GM21528 (cell line): ENCODE data around the gene GPR158.

Source experiments
- ATAC-seq: cut with Tn5 transposase; IDR thresholded peaks from one replicate; pipeline ENCODE4 v1.9.1; 2021; ENCODE audit warnings: mild to moderate bottlenecking, moderate library complexity; ENCODE audit not compliant: unreplicated experiment, low FRiP score

The GPR158 gene

DNA sequence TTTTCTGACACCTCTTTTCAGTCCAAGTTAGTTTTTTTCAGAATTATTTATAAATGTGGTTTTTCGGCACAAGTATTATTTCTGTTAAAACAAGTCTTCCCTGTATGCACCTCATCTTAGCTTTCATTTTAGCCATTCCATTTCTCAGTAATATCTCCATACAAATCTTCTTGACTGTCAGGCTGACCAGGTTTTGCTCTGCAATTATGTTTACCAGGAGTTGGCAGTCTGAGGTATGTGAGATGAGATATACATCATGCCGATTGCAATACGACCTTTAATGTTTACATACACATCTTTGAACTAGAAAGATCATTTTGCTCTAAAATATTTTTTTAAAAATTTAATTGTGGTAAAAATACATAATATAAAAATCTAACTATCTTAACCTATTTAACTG is 209.8 kb downstream of the GPR158 start:
- no peak for ATAC-seq

DNA sequence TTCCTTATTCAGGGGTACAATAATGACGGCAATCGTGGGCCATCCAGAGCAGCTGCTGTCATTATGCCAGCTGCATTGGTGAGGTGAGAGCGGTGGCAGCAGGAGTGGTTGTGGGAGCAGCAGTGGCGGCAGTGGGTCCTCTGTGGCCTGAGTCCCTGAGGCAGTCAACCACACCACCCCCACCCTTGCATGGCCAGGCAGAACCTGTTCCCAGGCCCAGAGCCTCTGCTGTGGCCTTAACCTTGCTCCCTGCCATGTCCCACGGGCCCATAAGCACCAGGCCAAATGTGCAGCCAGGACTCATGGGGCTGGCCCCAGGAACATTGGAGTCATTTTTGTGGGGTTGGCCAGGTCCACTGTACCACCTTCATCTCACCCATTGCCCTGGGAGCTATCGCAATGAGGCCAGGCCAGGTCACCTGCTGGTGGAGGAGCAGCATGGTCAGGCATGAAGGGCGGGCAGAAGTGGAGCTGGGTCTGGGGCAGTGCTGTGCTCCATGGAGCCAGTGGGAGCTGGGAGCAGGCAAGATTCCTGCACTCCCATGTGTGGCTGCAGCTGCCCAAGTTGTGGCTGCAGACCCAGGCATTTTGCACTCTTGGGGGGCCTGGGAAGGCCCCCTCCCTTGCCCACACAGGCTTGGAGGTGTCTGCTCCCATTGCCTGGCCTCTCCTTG is 213.5 kb downstream of the GPR158 start:
- no peak for ATAC-seq

DNA sequence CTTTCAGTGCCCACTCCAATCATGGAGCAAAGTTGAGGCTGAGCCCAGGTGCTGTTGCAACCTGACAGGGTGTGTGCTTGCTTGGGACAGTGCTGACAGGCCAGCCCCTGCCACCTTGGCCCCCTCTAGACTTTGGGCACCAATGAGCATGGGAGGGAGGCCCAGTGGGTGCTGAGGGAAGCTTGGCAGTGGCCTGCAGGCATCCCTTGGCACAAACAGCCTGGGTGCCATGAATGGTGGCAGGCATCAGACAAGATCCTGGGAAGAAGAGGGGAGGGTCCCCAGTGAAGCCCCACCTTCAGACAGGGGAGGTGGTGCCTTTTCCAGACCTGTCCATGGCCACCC is 214.0 kb downstream of the GPR158 start:
- ATAC-seq = no peak

DNA sequence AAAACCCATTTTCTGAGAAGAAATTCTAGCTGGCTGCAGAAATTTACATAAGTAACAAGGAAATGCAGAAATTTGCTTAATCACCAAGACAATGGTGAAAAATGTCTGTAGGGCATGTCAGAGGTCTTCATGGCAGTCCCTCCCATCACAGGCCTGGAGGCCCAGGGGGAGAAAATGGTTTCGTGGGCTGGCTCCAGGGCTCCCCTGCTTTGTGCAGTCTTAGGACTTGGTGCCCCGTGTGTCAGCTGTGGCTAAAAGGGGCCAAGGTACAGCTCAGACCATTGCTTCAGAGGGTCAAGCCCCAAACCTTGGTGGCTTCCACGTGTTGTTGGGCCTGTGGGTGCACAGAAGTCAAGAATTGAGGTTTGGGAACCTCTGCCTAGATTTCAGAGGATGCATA is 215.9 kb downstream of the GPR158 start:
- ATAC-seq = no peak

DNA sequence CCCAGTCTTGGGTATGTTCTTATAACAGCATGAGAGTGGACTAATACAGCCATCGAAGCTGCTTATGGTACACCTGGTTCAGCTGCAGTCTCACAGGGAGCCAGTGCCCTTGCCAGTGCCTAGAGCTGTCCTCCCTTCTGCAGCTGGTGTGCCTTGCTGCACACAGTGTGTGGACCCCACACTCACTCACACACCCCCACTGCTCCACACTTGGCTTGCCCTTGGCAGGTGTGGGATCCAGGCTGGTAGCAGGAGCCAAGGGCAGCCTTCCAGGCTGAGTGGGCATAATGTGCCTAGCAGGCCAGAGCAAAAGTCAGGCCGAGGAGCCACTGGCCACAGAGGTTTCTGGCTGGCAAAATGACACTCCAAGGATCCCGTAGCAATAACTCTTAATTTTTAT is 217.3 kb downstream of the GPR158 start:
- no peak for ATAC-seq

DNA sequence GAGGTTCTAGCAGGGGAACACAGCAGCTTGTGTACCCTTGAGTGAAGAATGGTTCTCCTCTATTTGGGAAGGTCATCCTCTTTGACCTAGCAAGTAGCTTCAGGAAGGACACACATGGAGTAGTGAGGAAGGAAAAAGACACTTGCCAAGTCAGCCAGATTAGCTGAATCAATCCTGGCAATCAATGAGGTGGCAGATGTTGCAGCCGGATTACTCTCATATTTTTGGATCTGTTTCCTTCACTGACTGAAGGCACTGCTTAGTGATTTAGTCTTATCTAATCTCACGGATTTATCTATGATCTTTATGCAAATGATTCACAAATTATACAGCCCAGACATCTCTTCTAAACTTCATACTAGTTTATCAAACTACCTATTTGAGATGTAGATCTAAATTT is 218.8 kb downstream of the GPR158 start:
- no peak for ATAC-seq

DNA sequence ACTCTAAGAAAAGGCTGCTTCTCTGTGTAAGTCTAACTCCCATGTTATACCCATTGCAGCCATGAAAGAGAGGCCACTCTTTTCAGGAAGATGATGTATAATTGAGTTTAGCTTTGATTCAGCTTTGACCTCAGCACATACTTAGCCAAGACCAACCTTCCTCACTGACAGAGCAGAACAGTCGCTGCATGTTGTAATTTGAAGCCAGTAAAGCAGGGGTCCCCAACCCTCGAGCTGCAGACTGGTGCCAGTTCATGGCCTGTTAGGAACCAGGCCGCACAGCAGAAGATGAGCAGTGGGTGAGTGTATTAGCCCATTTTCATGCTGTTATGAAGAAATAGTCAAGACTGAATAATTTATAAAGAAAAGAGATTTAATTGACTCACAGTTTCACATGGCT is 223.9 kb downstream of the GPR158 start:
- no peak for ATAC-seq

DNA sequence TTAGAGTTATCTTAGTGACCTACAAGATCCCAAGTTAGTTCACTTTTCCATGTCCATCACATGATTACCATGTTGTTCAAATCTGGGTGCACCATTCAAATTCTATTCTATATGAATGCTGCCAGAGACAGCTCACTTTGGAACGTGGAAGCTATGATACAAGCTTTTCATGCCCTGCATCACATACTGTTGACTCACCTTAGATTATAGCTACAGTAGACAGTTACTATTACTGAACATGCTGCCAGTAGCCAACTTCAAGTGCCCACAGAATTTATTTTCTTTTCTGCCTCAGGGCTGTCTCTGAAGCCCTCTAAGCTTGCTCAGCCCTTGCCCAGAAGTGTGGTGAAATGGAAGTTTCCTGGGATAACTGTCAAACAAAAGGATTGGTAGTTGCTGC is 231.1 kb downstream of the GPR158 start:
- ATAC-seq = no peak

DNA sequence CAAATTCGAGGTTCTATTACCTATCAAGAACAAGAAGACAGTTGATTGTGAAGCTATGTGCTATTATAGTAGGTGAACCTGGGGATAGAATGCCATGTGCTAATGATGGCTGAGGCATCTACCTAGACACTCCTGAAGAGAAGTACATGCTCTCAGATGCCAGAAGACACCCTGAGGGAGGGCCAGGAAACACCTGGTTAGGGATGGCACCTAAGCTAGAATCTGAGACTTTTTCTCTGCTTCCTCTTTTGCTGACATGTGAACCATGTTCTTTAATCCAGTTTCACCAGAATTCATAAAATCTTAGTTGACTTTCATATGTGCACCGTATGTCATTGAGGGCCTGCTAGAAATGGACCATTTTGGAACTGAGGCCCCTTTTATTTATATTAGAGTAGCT is 242.8 kb downstream of the GPR158 start:
- no peak for ATAC-seq

DNA sequence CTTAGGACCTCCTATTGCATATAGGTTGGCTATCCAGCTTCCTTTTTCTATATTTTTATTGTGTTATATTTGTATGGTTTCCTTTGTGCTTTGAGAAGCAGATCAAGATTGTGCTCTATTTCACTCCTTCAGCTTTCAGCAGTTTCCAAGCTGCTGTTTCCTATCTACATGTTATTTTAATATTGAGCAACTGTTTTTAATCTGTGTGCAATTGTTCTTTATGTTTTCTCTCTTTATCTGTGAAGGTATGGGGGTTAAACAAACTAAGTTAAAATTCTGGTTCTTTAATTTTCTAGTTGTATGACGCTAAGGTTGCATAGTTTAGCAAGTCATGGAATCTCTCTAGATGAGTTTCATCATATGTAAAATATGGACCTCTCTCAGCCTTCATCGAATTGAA is 251.0 kb downstream of the GPR158 start:
- no peak for ATAC-seq

DNA sequence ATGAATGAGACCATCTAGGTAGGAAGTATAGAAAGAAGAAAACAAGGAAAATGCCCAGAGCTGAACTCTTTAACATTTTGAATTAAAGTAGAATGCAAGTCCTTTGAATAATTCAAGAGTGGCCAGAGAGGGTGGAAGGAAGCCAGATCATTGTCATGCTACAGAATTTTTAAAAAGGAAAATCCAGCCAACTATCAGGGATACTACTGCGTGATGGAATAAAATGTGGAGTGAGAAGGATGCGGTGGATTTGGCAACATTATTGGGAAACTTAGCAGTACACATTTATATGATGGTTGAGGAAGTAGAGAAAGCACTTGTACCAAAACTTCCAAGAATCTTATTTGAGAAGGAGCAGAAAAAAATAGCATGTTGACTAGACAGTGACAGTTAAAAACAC is 261.6 kb downstream of the GPR158 start:
- ATAC-seq = no peak

DNA sequence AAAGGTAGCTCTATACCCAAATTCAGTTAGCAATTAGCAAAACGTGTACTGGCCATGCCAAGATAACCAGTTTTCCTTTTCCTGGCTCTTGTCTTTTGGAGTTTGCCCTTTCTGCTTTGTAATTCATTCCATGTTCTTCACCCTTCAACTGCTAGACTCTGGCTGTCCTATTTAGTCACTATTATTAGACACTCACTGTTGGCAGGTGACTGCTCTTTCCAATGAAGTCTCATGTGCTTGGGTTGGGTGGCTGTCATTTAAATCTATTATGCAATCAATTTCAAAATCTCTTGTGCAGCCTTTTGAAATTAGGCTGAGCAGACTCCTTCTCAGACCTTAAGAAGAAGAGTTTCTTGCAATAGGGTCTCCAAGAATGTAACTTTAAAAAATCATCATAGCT is 266.5 kb downstream of the GPR158 start:
- ATAC-seq = no peak

DNA sequence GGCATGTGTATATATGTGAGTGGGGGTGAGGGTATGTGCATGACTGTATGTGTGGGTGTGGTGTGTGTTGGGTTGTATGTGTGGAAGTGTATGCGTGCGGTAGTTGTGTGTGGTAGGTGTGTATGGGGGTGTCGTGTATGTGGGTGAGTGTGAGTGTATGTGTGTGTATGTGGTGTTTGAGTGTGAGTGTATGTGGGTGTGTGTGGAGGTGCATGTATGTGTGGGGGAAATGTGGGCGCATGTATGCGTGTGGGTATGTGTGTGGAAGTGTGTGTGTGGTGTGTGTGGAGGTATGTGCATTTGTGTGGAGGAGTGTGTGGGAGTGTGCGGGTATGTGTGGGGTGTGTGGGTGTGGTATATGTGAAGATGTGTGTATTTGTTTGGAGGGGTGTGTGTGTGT is 269.5 kb downstream of the GPR158 start:
- ATAC-seq = no peak

DNA sequence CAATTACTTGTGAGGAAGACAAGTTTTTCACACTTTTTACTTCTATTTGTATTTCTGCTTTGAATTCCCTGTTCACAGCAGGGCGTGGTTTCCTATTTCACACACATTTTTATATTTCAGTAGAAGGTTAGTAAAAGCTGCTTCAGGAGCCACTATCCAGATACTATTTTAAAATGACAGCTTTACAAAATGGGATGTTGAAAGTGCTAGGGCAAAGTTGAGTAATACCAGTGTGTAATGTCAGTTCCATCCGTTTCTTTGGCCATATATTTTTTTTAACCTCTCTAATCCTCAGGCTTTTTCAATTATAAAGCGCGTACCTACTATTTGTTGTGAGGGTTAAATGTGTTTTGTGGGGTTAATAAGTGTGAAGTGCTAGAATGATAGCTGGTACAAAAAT is 276.6 kb downstream of the GPR158 start:
- ATAC-seq = no peak

DNA sequence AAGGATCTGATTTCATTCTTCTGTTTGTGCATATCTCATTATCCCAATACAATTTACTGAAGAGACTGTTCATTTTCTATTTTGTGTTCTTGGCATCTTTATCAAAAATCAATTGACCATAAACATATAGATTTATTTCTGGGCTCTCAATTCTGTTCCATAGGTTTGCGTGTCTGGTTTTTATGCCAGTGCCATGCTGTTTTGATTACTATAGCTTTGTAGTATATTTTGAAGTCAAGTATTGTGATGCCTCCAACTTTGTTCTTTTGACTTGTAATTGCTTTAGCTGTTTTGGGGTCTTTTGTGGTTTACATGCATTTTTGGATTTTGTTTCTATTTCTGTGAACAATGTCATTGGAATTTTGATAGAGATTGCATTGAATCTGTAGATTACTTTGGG is 278.8 kb downstream of the GPR158 start:
- no peak for ATAC-seq

DNA sequence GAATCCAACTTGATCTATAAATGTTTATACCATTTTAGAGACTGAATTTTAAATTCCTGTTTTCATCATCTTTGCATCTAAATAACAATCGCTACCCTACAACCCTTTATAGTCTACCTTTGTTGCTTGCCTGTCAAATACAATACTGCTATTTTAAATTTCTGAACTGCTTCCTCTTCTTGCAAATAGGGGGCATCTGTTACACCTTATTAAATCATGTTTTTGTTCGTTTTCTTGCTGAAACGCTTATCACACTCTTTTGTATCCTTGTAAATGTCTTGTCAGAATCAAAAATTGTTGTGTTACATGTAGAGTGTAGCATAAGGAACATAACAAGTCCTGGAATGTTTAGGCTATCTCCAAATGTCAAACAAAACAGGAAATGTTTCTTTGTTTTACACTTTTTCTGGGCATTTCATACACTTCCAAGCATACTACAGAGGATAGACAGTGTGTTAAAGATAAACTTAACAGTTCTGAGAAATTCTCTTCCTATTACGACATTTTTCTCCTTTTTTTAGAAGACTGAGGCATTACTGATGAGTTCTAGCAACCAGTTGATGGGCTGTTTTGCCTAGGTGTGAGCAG is 281.3 kb downstream of the GPR158 start:
- ATAC-seq = no peak

DNA sequence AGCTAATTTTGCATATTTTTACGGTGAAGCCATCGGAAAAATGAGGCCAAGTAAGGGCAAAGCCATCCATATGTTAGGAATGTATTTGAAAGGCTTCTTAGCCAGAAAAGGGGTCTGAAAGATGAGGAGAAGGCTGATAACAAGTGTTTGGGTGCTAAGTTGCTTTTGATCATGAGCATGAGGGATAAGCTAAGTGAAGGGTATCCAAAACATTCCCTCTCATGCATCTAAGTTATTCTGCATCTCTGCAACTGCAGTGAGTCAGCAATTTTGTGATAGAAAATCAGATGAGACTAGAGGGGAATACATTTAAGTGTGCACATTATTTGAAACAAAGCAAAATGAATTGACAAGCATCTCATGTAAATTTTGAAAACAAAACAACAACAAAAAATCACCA is 282.8 kb downstream of the GPR158 start:
- no peak for ATAC-seq

DNA sequence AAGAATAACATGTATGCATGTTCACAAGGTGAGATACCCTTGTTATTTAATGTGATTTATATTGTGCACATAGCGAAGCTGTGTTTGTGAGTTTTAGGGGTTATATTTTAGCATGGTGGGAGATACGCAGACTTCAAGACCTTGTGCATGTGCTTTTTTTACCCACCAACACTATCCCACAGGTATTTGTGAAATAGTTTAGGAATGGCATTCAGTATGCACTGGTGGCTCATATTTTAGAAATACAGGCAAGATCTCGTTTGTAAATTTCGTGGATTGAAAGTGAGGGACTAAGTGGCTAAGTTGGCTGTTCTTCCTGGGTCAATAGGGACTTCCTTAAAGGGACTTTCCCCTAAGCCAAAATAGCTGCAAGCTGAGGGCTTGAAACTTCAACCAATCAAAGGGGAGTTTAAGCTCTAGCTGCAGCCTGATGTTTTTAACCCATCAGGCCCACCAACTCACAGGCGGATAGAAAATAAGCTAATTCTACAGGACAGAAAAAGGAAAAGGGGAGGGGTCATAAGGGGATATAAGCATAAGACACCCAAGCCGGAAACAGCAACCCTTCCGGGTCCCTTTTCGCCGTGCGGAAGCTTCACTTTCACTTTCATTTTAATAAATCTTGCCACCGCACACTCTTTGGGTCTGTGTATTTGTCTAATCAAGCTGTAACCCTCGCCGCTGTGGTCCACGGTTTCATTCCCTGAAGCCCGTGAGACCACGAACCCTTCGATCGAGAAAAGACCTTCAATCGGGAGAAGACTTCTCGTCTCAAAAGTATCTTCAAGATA is 291.0 kb downstream of the GPR158 start:
- no peak for ATAC-seq

DNA sequence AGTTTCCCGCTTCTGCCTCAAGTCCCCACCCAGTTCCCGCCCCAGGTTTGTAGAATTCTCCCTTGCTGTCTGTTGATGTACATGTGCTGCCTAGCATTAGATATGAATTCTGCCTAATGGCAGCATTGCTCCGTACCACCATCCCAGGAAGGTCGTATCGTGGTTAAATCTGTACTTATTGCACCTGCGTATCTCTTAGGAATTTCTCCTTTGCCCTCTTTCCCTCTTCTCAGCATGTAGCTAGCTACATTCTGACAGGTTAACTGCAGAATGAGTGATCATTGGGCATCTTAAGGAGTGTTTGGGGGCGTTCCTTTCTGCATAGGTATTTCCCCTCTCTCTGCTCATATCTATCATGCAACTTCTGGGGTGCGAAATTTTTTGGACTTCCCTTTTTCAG is 293.1 kb downstream of the GPR158 start:
- no peak for ATAC-seq

DNA sequence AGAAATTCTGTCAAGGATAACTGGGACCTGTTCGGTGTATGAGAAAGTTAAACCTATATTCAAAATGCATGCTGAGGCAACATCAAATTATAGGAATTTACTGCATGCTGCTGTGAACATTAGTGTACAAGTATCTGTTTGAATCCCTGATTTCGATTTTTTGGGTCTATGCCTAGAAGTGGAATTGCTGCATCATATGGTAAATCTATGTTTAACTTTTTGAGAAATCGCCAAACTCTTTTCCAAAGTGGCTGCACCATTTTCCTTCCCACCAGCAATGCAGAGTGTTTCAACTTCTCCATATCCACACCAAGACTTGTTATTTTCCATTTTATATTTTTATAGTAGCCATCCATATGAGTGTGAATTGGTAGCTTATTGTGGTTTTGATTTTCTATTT is 306.7 kb downstream of the GPR158 start:
- no peak for ATAC-seq

DNA sequence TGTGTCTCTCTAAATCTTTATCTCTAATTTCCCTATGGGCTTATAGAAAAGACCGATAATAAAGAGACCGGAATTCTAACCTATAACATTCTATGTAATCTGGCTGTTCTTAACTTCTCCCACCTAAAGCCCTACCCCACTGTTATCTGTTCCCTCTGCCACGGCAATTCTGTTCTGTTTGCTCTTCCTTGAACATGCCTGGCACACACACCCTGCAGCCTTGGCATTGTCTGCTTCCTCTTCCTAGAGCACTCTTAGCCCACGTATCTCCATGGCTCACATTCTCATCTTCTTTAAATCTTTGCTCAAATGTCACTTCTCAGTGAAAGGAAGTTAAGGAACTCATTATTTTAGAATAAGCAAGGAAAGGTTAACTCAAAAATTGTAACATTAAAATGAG is 309.2 kb downstream of the GPR158 start:
- no peak for ATAC-seq

DNA sequence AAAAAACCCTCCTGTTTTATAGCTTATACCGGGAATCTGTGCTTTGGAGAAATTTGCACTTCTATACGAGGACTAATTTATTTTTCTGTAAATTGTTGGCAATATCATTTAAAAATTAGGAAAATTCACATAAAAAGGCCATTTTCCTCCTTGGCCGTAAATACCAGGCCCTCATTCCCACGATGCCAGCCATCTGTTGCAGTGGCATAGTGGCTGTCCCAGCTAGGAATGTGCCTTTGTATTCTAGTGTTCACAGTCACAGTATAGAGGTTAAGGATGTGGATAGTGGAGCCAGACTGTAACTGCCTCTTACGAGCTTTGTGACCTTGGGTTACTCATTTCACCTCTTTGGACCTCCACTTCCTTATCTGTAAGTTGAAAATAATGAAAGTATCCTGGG is 312.5 kb downstream of the GPR158 start:
- ATAC-seq = no peak
